Stimulated activated effector memory CD8-positive, alpha-beta T cell treated with anti-CD3 and anti-CD28 coated beads, Interleukin-12 subunit alpha, Interleukin-12 subunit beta, amount 100 ng/mL, for 72 hours (primary cell): Measurements from ENCODE around the gene CT45A5.
"Not testable (repeated sequence)": the region's sequence is repeated elsewhere in the genome, so short reads cannot be mapped to it uniquely, and the experiment has no call there.

Experiments used
- ATAC-seq: fragments of 150-1000 bp; cut with Tn5 transposase; 2 replicates; pipeline ENCODE4 v1.10.0; 2021
- DNase-seq, 2 donors: peaks; one replicate each; pipeline ENCODE4 v3.0.0; 2021 to 2022; ENCODE audit warnings: low spot score in 2 of 2
- H3K27ac Mint-ChIP-seq: one replicate; pipeline ENCODE4 v1.8.0; 2022; ENCODE audit warnings: mild to moderate bottlenecking, mixed read lengths
- H3K36me3 Mint-ChIP-seq: one replicate; pipeline ENCODE4 v1.8.0; 2022; ENCODE audit warnings: mild to moderate bottlenecking, mixed read lengths
- H3K4me1 Mint-ChIP-seq: one replicate; pipeline ENCODE4 v1.8.0; 2022; ENCODE audit warnings: mixed read lengths
- H3K4me3 Mint-ChIP-seq: one replicate; pipeline ENCODE4 v1.8.0; 2022; ENCODE audit warnings: mild to moderate bottlenecking, mixed read lengths
- H3K9me3 Mint-ChIP-seq: one replicate; pipeline ENCODE4 v1.8.0; 2022; ENCODE audit warnings: mixed read lengths

CT45A5 gene, protein sequence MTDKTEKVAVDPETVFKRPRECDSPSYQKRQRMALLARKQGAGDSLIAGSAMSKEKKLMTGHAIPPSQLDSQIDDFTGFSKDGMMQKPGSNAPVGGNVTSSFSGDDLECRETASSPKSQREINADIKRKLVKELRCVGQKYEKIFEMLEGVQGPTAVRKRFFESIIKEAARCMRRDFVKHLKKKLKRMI

DNA sequence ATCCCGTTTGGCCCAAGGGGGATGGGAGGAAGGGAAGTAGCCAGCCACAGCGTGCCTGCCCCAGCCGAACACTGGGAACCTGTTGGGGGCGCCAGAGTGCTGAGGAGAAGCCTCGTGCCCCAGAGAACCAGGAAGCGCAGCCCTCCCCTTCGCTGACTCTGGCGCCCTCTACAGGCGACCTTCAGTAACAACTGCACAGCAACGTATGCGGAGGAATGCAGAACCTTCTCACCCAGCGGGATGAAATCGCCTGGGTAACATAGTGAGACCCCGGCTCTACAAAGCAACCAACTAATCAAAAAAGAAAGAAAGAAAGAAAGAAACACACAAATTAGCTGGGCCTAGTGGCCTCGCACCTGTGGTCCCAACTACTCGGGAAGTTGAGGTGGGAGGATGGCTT lies at the start of gene CT45A5:
Gene CT45A5 (minus strand): TSS at position 101 of the 400 bp plus-strand sequence. CDS start 3,774 bp downstream, outside the sequence.
- ATAC-seq: not testable (repeated sequence)

DNA sequence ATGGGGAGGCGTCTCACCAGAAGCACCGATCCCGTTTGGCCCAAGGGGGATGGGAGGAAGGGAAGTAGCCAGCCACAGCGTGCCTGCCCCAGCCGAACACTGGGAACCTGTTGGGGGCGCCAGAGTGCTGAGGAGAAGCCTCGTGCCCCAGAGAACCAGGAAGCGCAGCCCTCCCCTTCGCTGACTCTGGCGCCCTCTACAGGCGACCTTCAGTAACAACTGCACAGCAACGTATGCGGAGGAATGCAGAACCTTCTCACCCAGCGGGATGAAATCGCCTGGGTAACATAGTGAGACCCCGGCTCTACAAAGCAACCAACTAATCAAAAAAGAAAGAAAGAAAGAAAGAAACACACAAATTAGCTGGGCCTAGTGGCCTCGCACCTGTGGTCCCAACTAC lies 34.6 kb upstream of the CT45A5 start, which contains the start of gene CT45A2:
Gene CT45A2 (minus strand): TSS at position 101 of the 400 bp plus-strand sequence. CDS start 3,747 bp downstream, outside the sequence.
- H3K9me3 Mint-ChIP-seq, H3K27ac Mint-ChIP-seq, ATAC-seq, DNase-seq, H3K36me3 Mint-ChIP-seq, H3K4me3 Mint-ChIP-seq, H3K4me1 Mint-ChIP-seq: not testable (repeated sequence)

More for the DNA sequence above, at the start of gene CT45A5:
- not testable (repeated sequence) for H3K4me3 Mint-ChIP-seq, H3K27ac Mint-ChIP-seq, H3K36me3 Mint-ChIP-seq, H3K4me1 Mint-ChIP-seq, H3K9me3 Mint-ChIP-seq, DNase-seq

DNA sequence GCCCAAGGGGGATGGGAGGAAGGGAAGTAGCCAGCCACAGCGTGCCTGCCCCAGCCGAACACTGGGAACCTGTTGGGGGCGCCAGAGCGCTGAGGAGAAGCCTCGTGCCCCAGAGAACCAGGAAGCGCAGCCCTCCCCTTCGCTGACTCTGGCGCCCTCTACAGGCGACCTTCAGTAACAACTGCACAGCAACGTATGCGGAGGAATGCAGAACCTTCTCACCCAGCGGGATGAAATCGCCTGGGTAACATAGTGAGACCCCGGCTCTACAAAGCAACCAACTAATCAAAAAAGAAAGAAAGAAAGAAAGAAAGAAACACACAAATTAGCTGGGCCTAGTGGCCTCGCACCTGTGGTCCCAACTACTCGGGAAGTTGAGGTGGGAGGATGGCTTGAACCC lies 17.4 kb upstream of the CT45A5 start, which contains the start of gene CT45A6:
Gene CT45A6 (minus strand): TSS at position 101 of the 400 bp plus-strand sequence. CDS start 3,794 bp downstream, outside the sequence.
- H3K36me3 Mint-ChIP-seq, H3K4me1 Mint-ChIP-seq, ATAC-seq, DNase-seq, H3K27ac Mint-ChIP-seq, H3K4me3 Mint-ChIP-seq, H3K9me3 Mint-ChIP-seq: not testable (repeated sequence)

DNA sequence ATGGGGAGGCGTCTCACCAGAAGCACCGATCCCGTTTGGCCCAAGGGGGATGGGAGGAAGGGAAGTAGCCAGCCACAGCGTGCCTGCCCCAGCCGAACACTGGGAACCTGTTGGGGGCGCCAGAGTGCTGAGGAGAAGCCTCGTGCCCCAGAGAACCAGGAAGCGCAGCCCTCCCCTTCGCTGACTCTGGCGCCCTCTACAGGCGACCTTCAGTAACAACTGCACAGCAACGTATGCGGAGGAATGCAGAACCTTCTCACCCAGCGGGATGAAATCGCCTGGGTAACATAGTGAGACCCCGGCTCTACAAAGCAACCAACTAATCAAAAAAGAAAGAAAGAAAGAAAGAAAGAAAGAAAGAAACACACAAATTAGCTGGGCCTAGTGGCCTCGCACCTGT lies 17.2 kb downstream of the CT45A5 start, which contains the start of gene CT45A3:
Gene CT45A3 (minus strand): TSS at position 101 of the 400 bp plus-strand sequence. CDS start 3,747 bp downstream, outside the sequence.
- not testable (repeated sequence) for H3K4me3 Mint-ChIP-seq, H3K36me3 Mint-ChIP-seq, H3K4me1 Mint-ChIP-seq, ATAC-seq, H3K27ac Mint-ChIP-seq, H3K9me3 Mint-ChIP-seq, DNase-seq

DNA sequence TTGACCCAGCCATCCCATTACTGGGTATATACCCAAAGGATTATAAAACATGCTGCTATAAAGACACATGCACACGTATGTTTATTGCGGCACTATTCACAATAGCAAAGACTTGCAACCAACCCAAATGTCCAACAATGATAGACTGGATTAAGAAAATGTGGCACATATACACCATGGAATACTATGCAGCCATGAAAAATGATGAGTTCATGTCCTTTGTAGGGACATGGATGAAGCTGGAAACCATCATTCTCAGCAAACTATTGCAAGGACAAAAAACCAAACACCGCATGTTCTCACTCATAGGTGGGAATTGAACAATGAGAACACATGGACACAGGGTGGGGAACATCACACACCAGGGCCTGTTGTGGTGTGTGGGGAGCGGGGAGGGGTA lies 40.6 kb downstream of the CT45A5 start:
- H3K27ac Mint-ChIP-seq, H3K4me3 Mint-ChIP-seq, H3K9me3 Mint-ChIP-seq, H3K4me1 Mint-ChIP-seq, H3K36me3 Mint-ChIP-seq, ATAC-seq, DNase-seq: not testable (repeated sequence)

DNA sequence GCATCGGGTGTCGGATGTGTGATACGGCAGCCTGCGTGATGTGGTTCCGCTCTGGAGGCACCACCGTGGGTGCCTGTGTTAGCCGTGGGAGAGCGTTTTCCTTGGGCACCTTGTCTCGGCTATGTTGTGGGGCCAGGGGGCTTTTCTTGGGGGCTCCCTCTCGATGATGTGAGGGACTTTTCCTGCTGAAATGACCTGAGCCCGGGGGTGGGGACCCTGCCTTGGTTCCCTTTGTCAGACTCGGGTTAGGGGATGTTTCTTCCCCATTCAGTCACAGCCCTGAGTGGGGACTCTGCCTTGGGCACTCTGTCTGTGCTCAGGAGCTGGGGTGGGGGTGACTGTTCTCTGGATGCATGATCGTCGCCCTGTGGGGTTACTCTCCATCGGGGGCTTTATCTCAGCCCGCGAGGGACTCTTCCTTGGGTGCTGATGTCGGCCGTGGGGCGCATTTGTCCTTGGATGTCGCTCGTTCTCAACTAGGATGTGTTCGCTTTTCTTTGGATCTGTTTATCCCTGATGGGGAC lies 44.0 kb downstream of the CT45A5 start:
- no peak for ATAC-seq
- DNase-seq: no peak
- Mint-ChIP-seq H3K4me1 (no peaks in the 10 kb centered on the region), H3K4me3 (no peak overlapping the region), H3K27ac (no peak overlapping the region), H3K36me3 (no peaks in the 10 kb centered on the region), H3K9me3 (no peaks in the 10 kb centered on the region)

DNA sequence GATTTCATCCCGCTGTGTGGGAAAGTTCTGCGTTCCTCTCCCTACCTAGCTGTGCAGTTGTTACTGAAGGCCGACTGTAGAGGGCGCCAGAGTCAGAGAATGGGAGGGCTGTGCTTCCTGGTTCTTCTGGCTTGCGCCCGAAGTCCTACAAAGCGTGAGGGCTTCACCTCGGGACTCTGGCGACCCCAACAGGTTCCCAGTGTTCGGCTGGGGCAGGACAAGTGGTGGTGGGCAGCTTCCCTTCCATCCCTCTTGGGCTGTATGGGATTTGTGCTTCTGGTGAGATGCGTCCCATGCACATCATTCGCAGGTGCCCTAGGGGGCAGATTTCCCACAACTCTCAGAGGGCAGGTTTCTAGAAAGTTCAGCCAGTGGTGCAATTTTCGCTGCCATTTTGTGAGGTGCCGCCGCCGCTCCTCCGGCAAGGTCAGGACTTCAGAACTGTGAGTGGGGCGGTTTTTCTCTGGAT lies 44.6 kb downstream of the CT45A5 start:
- DNase-seq: peak; percentile 17 to 62

DNA sequence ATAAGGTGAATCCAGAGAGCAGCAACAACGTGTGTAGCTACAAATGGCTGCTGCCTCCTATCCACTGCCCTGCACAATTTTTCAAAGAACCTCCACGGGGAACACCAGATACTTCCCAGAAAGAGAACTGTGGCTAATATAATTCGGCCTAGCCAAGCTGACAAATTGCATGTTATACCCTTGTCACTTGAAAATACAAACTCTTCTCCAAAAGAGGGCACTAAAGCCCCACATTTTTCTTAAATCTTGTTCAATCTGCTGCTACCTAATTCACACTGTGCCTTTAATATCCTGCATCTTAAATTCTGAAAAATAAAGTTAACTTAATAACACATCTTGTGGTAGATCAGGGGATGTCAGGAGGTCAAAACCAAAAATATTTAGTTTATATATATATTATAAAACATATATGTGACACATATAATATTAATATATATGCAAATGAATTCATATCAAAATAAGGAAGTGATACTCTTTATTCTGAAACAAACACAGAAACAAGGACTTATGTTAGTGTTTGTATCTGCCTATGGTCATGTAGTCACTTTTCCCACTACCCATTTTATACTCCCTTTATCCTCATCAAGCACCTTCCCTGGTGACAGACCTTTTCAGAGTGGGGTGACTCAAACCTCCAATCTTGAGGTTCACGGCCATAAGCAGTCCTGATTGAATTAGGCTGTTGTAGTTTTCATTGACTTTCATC lies 47.8 kb downstream of the CT45A5 start:
- no peak for ATAC-seq
- Mint-ChIP-seq H3K4me1 (no peaks in the 10 kb centered on the region), H3K36me3 (no peaks in the 10 kb centered on the region), H3K4me3 (no peak overlapping the region), H3K27ac (no peak overlapping the region), H3K9me3 (no peaks in the 10 kb centered on the region)
- DNase-seq: no peak

More for the DNA sequence above, 44.6 kb downstream of the CT45A5 start:
- Mint-ChIP-seq H3K27ac (no peak overlapping the region), H3K4me1 (no peaks in the 10 kb centered on the region), H3K9me3 (no peaks in the 10 kb centered on the region), H3K4me3 (no peak overlapping the region), H3K36me3 (no peaks in the 10 kb centered on the region)
- ATAC-seq: peak; percentile 61

DNA sequence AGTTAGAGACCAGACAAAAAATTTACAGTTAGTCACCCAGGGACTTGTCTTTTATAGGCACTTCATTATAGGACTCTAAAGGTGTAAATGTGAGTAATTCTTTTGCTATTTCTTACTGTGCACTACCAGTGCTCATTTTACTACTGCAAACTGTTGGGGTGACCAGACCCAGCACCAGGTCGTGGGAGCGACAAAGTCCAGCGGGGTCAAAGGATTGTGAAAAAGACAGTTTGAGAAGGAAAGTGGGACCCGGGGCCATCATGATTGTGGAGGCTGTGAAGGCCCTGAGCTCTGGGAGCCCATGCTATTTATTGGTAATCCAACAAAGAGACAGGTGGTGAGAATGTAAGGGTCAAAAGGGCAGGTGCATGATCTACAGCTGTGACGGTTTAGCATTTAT lies 50.6 kb downstream of the CT45A5 start:
- not testable (repeated sequence) for ATAC-seq, H3K9me3 Mint-ChIP-seq, H3K36me3 Mint-ChIP-seq, H3K4me1 Mint-ChIP-seq, H3K4me3 Mint-ChIP-seq, DNase-seq, H3K27ac Mint-ChIP-seq
